ENCODE measurements around the gene PLEKHO1. TPM values are rescaled to one million over a fixed set of nuclear protein-coding genes. Genes with fewer than 3 reads are reported as not detected.
"Not testable (repeated sequence)": the region's sequence is repeated elsewhere in the genome, so short reads cannot be mapped to it uniquely, and the experiment has no call there.

The PLEKHO1 gene
- 97.1 and 99.5 TPM in 2 replicates for polyA plus RNA-seq (2014; cell fraction: cytosol; rRNA removed)
- 94.0 and 97.7 TPM in 2 replicates for polyA plus RNA-seq (2014; cell fraction: nucleus; rRNA removed)

DNA sequence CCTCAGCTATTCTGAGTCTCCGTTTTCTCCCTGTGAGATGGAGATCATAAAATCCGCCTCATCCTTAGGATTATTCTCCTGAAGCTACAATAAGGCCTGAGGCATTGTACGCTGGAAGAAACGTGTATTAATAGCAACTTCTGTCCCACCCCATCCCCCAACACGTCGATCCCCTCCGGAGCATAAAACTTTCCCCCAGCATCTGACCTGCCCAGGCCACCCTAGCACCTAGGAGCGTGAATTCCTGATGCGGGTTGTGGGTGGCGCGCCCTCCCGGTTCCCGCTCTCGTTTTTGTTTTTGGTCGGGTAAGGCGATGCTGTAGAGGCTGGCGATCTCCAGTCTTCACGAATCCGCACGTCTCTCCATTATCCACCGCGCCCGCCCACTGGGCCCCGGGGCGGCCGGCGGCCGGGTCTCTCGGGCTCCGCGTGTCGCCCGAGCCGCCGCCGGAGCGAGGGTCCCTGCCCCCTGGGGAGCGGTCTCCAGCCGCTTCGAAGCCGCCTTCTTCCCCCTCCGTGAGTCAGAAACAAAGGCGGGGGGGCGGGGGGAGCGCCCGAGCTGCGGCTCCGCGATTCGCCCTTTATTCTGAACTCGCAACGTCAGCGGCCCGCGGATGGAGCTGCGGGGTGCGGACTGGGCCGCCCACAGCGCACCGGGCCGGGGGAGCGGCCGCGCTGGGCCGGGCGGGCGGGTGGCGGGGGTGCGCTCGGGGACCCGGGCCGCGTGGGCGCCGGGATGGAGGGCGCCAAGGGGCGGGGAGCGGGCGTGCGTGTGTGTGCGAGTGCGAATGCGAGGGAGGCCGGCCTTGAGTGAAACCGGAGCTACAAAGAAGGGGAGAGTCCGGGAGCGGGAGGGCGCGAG, at the start of gene PLEKHO1:
Gene PLEKHO1 (plus strand): TSS at position 646 of the 862 bp plus-strand sequence. CDS start 342 bp downstream, outside the sequence.
- peak; percentile 66 for DNase-seq (ENCODE audit: low spot score)

DNA sequence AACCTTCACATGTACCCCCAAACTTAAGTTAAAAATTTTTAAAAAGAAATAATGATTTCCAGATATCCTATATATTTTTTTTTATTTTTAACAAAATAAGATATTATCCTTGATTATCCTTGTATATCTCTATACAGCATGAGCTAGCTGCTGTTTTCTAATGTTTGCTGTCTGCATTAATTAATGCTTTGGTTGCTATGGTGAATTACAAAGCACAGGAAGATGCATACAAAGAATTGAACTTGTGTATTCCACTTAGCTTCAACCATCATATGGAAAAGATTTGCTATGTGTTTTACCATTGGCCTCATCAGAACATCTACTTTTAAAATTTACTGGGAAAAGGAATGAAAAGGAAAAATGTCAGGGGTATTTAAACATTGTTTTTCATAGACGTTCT, 46.7 kb upstream of the PLEKHO1 start:
- no peak for DNase-seq (ENCODE audit: low spot score)

- DNase-seq (ENCODE audit: low spot score), result no peak
These were observed 43.4 kb upstream of the PLEKHO1 start for GRCh38 chr1:150106341-150106740.

GRCh38 chr1:150109586-150109985, 40.1 kb upstream of the PLEKHO1 start:
- DNase-seq (ENCODE audit: low spot score), result no peak

- no peak for DNase-seq (ENCODE audit: low spot score)
These were observed 39.6 kb upstream of the PLEKHO1 start for GRCh38 chr1:150110116-150110515.

DNA sequence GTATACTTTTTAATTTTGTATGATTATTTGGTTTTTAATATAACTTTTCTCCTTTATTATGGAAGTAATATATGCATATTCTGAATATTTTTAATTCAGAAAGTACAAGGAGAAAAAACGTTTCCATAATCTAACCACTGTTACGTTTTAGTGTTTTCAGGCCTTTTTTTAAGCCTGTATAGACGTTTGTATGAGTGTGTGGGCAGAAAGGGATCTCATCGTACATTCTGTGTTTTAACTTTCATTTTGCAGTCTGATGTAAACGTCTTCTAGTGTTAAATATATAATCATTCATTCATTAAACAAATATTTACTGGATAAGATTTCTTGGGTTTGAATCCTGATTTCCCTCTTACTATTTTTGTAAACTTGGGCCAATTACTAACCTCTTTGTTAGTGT, 38.0 kb upstream of the PLEKHO1 start:
- DNase-seq (ENCODE audit: low spot score), result no peak

- DNase-seq (ENCODE audit: low spot score), result no peak
These were observed 34.6 kb upstream of the PLEKHO1 start for GRCh38 chr1:150115121-150115520.

- DNase-seq (ENCODE audit: low spot score), result no peak
These were observed 31.0 kb upstream of the PLEKHO1 start for GRCh38 chr1:150118716-150119115.

DNA sequence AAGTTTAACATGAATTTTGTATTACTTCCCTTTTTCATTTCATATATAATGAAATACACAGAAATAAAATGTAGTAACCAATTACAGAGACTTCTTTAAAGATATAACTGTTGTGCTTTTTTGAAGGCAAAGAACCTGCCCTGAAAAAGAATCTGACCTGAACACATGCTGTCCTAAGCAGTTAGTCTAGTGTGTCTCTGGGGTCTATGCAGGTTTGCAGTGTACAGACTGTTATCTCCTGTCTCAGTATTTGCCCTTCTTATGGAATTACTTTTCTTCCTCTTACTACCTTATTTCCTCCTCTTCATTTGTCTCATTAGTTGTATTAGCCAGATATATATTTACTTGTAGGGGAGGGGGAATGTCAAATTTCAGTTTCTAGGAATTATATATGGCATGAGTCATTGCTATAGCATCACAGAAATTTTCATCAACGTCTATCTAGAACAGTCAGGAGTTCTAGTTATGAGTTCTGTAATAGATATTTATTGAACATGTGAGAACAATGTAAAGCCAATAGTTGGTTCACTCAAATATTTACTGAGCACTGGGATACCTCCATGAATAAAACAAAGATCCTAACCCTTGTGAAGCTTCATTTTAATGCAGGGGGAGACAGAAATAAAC, 28.4 kb upstream of the PLEKHO1 start:
- no peak for DNase-seq (ENCODE audit: low spot score)

DNA sequence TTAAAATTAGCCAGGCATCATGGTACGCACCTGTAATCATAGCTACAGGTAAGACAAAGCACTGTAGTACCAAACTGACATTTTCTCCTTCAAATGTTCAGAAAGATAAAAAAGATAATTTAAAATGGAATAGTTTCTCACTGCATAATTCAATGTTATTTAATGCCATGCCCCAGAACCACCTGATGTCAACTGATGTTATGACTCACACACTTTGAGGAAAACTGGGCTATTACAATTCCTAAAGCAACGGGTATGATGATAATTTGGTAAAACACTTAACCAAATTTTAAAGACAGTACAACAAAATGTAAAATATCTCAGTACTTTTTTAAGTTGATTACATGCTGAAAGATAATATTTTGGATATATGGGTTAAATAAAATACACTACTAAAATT, 22.9 kb upstream of the PLEKHO1 start:
- DNase-seq (ENCODE audit: low spot score), result no peak

DNA sequence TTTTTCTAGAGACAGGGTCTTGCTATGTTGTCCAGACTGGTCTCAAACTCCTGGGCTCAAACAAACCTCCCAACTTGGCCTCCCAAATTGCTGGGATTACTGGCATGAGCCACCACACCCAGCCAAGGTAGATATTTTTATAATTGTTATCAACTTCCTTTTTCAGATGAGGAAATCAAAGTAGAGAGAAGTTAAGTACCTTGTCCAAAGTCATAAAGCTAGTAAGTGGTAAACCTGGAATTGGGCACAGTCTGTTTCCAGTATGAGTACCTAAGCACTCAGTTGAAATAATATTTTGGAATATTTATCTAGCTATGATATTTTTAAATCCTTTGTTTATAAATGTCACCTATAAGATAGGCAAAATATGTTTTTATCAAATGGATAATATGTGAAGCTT, 22.3 kb upstream of the PLEKHO1 start:
- DNase-seq (ENCODE audit: low spot score), result no peak

GRCh38 chr1:150127868-150128267, 21.8 kb upstream of the PLEKHO1 start:
- no peak for DNase-seq (ENCODE audit: low spot score)

GRCh38 chr1:150132372-150132771, 17.3 kb upstream of the PLEKHO1 start:
- no peak for DNase-seq (ENCODE audit: low spot score)

DNA sequence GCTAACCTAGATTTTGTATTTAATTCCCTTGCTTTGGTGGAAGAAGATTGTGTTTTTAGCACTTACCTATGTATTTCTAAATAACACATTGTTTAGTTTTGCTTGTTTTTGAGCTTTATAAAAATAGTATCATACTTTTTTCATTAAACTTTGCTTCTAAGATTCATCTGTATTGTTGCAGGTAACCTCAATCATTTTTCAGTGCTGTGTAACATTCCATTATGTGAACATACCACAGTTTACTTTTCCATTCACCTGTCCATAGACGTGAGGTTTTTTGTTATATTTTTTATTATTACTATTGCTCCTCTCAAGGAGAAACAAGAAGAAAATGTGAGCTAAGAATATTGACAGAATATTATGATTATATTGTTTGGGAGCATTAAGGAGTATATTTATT, 15.2 kb upstream of the PLEKHO1 start:
- no peak for DNase-seq (ENCODE audit: low spot score)

- not testable (repeated sequence) for DNase-seq (ENCODE audit: low spot score)
These were observed 14.3 kb upstream of the PLEKHO1 start for GRCh38 chr1:150135400-150135799.

GRCh38 chr1:150138044-150138443, 11.7 kb upstream of the PLEKHO1 start:
- DNase-seq (ENCODE audit: low spot score), result no peak

GRCh38 chr1:150141452-150141851, 8.3 kb upstream of the PLEKHO1 start:
- no peak for DNase-seq (ENCODE audit: low spot score)

DNA sequence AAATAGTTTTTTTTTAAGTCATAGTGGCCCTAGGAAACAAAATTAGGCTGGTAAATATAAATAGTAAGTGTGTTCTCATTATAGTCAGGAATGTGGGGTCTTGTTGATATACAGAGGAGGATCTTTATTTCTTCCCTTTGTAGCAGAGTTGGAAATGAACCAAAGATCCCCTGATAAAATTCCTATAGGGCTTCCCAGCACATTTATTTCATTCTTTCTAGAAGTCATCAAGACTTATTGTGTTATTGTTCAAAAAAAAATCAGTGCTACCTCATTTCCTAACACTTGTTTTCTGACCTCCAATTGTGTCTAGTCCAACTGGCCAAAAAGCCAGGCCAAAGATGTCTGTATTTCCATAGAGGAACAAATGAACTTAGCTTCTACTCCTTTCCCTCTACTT, 7.6 kb upstream of the PLEKHO1 start:
- no peak for DNase-seq (ENCODE audit: low spot score)

GRCh38 chr1:150144606-150145005, 5.1 kb upstream of the PLEKHO1 start:
- DNase-seq (ENCODE audit: low spot score), result no peak

GRCh38 chr1:150146016-150146415, 3.7 kb upstream of the PLEKHO1 start:
- DNase-seq (ENCODE audit: low spot score), result not testable (repeated sequence)

DNA sequence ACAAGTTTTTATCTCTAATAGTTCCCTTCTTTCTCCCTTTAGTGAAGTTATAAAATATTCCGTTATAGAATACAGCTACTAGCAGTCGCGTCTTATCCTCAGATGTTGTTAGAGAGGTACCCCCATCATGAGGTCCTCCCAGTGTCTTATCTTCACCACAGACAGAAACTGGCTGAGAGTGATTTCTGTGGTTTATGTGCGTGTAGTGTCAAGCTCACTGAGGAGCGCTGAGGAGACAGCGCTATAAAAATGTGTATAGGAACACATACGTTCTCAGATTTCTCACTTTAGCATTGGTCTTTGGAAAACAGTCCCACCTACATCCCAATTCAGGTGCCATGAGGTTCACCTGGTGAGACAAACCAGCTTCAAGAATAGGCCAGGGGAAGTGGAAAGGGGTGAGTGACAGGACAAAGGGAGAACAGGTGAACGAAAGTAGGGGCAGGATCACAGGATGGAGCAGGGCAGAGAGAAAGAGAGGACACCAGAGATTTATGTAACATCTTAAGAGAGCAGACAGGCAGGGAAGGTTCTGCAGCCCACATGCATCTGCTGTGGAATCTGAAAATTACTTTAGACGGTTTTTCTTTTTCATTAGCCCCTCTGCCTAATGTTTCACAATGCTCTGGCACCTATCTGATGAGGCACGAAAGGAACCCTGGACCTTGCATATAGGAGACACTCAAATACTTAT, 2.7 kb upstream of the PLEKHO1 start:
- DNase-seq (ENCODE audit: low spot score), result no peak

- peak; percentile 42 for DNase-seq (ENCODE audit: low spot score)
These were observed 862 bp upstream of the PLEKHO1 start for GRCh38 chr1:150148837-150149270.
